Pancreas (tissue), 10 donors: ENCODE measurements around the gene CRNKL1. TPM values are rescaled to one million over a fixed set of nuclear protein-coding genes. Genes with fewer than 3 reads are reported as not detected.
A peak's percentile ranks its signal among the peaks of the same experiment; 100 is the strongest.

Source experiments
- ATAC-seq, 4 donors: fragments of 200-7000 bp; cut with Tn5 transposase; one replicate each; pipeline versions ENCODE4 v1.8.0 to v1.9.1; 2020; ENCODE audit warnings: mild to moderate bottlenecking in 4 of 4, moderate library complexity in 4 of 4
- DNase-seq, 6 donors: peaks; one replicate each; pipeline ENCODE4 v3.0.0-alpha.2; 2020
- FAIRE-seq: peaks from 2 replicates; lab custom pipeline; 2012; peaks lifted over from hg19 to GRCh38; lab: Jason Lieb, UNC
- H3K27ac ChIP-seq, 4 donors: fragments of 200-600 bp; sonication (generic); 1 replicate in 3 of 4; 2 replicates in 1 of 4; pipeline versions ENCODE4 v1.5.0 to v1.8.0; 2020
- H3K27me3 ChIP-seq, 4 donors: fragments of 200-600 bp; one replicate each; pipeline ENCODE4 v1.8.0; 2021
- H3K36me3 ChIP-seq, 3 donors: fragments of 200-600 bp; sonication (generic) in 1 of 3; one replicate each; pipeline versions ENCODE4 v1.5.0 to v1.8.0; 2020 to 2021
- H3K4me1 ChIP-seq, 3 donors: fragments of 200-600 bp; one replicate each; pipeline ENCODE4 v1.8.0; 2021
- H3K4me3 ChIP-seq, 4 donors: fragments of 200-600 bp; sonication (generic) in 2 of 4; one replicate each; pipeline versions ENCODE4 v1.5.0 to v1.8.0; 2020 to 2021
- H3K9me3 ChIP-seq, 4 donors: fragments of 200-600 bp; one replicate each; pipeline ENCODE4 v1.8.0; 2021
- CTCF ChIP-seq, 4 donors: fragments of 200-600 bp; sonication (generic) in 3 of 4; IDR thresholded peaks; one replicate each; pipeline versions ENCODE4 v1.5.0 to v1.8.0; 2021; ENCODE audit warnings: antibody characterized with exemption in 4 of 4
- WGBS, 2 donors: extraction: QIAGEN DNeasy Blood & Tissue Kit; methylation state at CpG; one replicate each; pipeline ENCODE4 v1.1.7; 2013; 5-methylcytosine and 5-hydroxymethylcytosine counted together
- intact Hi-C, 3 donors: fragments of 100-400 bp; cut with DNase I; formaldehyde crosslinking; loops; one replicate each; pipeline versions ENCODE4 v1.11.1 to v1.14.2; 2022
- polyA plus RNA-seq, 2 donors: library from polyadenylated mRNA; stranded (reverse); fragments of 200-250 nt; gene quantifications; one replicate each; pipeline ENCODE4 v1.2.3, GENCODE V29; 2013
- total RNA-seq, 6 donors: library from RNA; stranded (reverse); fragmentation: NEBNext Ultra II Directional in 4 of 6; extraction: Animal tissue kit (Norgen Biotek cat#: 25700) in 4 of 6; gene quantifications; one replicate each; pipeline versions ENCODE4 v1.2.1 to v1.2.4, GENCODE V29; 2021 to 2023
- donor health status: healthy with polysubstance abuse.
- donor health status: DM: no; HTN: no; CAD: no; lungs with moderate emphysema.
- donor health status: DM: no; HTN: no; CAD: no.
- donor health status: control.
- donor health status: control.
- donor health status: Bipolar disorder and iron deficiency.
- donor health status: DM: yes; HTN: yes; CAD: no.
- donor health status: DM: no; HTN: no; CAD: no.
- donor health status: DM: no; HTN: no; CAD: no.
- donor health status: DM: yes; HTN: yes; CAD: no.

CRNKL1 gene
- total and polyA plus RNA-seq, 8 donors = 4.4 to 15.5 (median 8.5) TPM

DNA sequence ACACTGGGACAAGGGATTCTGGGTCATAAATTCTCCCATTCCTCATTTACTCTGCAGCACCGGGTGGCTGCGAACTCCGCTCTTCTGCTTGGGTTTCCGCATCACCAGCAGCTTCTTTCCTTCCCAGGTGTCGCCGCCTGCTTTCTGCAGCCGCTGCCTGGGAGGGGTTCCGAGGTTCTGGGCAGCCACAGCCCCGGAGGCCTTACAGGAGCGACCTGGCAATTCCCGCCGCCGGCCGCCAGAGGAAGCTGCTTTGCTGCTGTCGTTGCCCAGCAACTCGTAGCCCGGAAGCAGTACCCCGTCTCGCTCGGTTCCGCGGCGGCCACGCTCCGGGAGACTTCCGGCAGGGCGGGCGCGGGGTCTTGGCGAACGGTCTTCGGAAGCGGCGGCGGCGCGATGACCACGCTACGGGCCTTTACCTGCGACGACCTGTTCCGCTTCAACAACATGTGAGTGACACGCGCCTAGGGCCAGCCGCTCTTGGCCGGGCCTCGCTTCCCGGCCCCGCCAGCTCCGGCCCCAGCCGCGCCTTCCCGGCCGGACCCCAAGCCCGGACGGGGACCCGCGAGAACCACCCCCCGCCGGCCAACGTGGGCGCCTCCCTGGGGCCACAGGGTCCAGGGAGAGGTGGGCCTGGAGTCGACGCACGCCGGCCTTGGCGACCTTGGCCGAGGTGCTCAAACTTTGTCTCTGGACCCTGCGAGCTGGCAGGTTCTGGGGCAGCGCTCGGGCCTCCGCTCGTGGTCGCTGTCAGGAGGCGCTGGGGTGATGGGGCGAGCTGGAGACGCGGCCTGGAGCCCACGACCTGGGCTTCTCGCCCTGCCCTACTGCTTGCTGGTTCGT lies 35.0 kb downstream of the CRNKL1 start, which contains the start of gene NAA20:
NAA20 (plus strand) TSS at position 362 of the 843 bp plus-strand sequence; CDS start at position 397, 35 bp downstream.
- H3K4me1 ChIP-seq = peaks cover 8 to 28% (median 18%) of the 10 kb centered on the region in 3 donors
- H3K4me3 ChIP-seq = peak within 1 kb of the TSS; percentile 80 to 98 (median 92)
- peak within 1 kb of the TSS; percentile 59 to 81 (median 69) for H3K27ac ChIP-seq
- 0% methylated on average over 76 to 81 of the region's 81 CpGs for WGBS, 2 donors
- intact Hi-C loops = no loop called here
- TF ChIP-seq CTCF (IDR thresholded peaks at IDR 0.05) = peak; percentile 56 to 75 (median 70)
- ATAC-seq (peak; percentile 98 to 99 (median 98)), DNase-seq (peak; percentile 93 to 98 (median 94)), FAIRE-seq (no peak)
- H3K36me3 ChIP-seq = no peaks in the 10 kb centered on the region
- no peaks in the 10 kb centered on the region for H3K9me3 ChIP-seq
- no peaks in the 10 kb centered on the region for H3K27me3 ChIP-seq

- TF ChIP-seq CTCF (IDR thresholded peaks at IDR 0.05) = no peak
- intact Hi-C loops = no loop called here
- DNase-seq (no peak), ATAC-seq (no peak), FAIRE-seq (no peak)
- H3K4me3 ChIP-seq = no peak overlapping the region
- no peaks in the 10 kb centered on the region for H3K36me3 ChIP-seq
- WGBS, 2 donors = 26 to 32% methylated on average over 2 of the region's 2 CpGs
- H3K27me3 ChIP-seq = no peaks in the 10 kb centered on the region
- peaks cover 21 to 44% (median 34%) of the 10 kb centered on the region in 3 donors for H3K4me1 ChIP-seq
- no peaks in the 10 kb centered on the region for H3K9me3 ChIP-seq
- H3K27ac ChIP-seq = peak overlapping the region in 1 of 4 donors; percentile 29
Measured at GRCh38 chr20:20014659-20015058, 37.6 kb downstream of the CRNKL1 start.

- FAIRE-seq = no peak
- Histone ChIP-seq H3K27me3 (no peaks in the 10 kb centered on the region), H3K4me1 (peaks cover 16 to 33% (median 30%) of the 10 kb centered on the region in 3 donors), H3K36me3 (no peaks in the 10 kb centered on the region), H3K27ac (no peak overlapping the region), H3K4me3 (no peak overlapping the region), H3K9me3 (no peaks in the 10 kb centered on the region)
- ATAC-seq = no peak
- 62 to 63% methylated on average over 2 of the region's 2 CpGs for WGBS, 2 donors
- TF ChIP-seq CTCF (IDR thresholded peaks at IDR 0.05) = no peak
- no peak for DNase-seq
- intact Hi-C loops = no loop called here
Measured at GRCh38 chr20:20012541-20012940, 39.7 kb downstream of the CRNKL1 start.

- Histone ChIP-seq H3K9me3 (no peaks in the 10 kb centered on the region), H3K4me1 (peaks cover 16 to 29% (median 27%) of the 10 kb centered on the region in 3 donors), H3K27ac (peak overlapping the region in 3 of 4 donors; percentile 6 to 64 (median 42)), H3K27me3 (no peaks in the 10 kb centered on the region), H3K36me3 (no peaks in the 10 kb centered on the region), H3K4me3 (no peak overlapping the region)
- intact Hi-C loops = no loop called here
- 24 to 26% methylated on average over 4 of the region's 4 CpGs for WGBS, 2 donors
- DNase-seq (no peak), ATAC-seq (peak; percentile 47 to 71 (median 61)), FAIRE-seq (peak; percentile 13)
- no peak for TF ChIP-seq CTCF (IDR thresholded peaks at IDR 0.05)
Measured at GRCh38 chr20:20010639-20011500, 41.4 kb downstream of the CRNKL1 start.
